NCI-H1105 (cell line): ENCODE measurements around the gene HOXD10.
A peak's percentile ranks its signal among the peaks of the same experiment; 100 is the strongest.

Experiments used
- DNase-seq: peaks from one replicate; lab custom pipeline; 2025; lab: John Stamatoyannopoulos, UW

The HOXD10 gene

DNA sequence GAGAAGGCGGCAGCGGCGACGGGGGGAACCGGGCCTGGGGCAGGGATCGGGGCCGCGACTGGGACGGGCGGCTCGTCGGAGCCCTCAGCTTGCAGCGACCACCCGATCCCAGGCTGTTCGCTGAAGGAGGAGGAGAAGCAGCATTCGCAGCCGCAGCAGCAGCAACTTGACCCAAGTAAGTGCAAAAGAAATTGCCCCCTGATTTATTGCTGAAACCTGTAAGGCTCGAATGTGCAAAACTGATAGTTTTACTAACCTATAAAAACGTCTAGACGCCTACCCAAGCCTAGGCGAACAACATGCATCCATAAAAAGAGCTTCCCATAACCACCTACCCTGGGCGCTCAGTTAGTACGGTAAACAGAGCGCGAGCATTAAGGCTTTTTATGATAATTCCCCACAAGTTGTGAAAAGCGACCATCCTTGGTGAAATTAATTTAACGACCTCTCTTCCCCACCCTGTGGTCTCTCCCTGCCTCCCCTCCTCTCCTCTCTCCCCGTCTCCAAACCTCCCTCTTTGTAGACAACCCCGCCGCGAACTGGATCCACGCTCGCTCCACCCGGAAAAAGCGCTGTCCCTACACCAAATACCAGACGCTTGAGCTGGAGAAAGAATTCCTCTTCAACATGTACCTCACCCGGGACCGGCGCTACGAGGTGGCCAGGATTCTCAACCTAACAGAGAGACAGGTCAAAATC, 7.0 kb downstream of the HOXD10 start:
- no peak for DNase-seq

- DNase-seq = no peak
Measured at GRCh38 chr2:176124110-176124946, 7.8 kb downstream of the HOXD10 start.

- DNase-seq = no peak
Measured at GRCh38 chr2:176124947-176125771, 8.6 kb downstream of the HOXD10 start.

GRCh38 chr2:176125772-176126054, 9.1 kb downstream of the HOXD10 start:
- DNase-seq = no peak

- peak; percentile 62 for DNase-seq
Measured at GRCh38 chr2:176126929-176127773, 10.6 kb downstream of the HOXD10 start.

DNA sequence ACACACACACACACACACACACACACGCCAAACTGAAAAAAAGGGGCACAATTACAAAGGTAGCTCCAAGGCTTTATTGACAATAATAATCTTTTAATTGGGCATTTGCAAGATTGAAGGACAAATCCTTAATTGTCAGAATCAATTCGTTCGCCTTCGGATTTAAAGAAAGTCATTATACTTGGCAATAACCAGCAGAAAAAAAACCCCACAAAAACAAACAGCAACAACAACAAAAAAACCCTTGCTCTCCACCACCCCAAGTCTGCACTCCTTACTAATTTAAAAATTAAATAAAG, 11.1 kb downstream of the HOXD10 start:
- no peak for DNase-seq

GRCh38 chr2:176128172-176128981, 11.8 kb downstream of the HOXD10 start:
- DNase-seq = no peak

DNA sequence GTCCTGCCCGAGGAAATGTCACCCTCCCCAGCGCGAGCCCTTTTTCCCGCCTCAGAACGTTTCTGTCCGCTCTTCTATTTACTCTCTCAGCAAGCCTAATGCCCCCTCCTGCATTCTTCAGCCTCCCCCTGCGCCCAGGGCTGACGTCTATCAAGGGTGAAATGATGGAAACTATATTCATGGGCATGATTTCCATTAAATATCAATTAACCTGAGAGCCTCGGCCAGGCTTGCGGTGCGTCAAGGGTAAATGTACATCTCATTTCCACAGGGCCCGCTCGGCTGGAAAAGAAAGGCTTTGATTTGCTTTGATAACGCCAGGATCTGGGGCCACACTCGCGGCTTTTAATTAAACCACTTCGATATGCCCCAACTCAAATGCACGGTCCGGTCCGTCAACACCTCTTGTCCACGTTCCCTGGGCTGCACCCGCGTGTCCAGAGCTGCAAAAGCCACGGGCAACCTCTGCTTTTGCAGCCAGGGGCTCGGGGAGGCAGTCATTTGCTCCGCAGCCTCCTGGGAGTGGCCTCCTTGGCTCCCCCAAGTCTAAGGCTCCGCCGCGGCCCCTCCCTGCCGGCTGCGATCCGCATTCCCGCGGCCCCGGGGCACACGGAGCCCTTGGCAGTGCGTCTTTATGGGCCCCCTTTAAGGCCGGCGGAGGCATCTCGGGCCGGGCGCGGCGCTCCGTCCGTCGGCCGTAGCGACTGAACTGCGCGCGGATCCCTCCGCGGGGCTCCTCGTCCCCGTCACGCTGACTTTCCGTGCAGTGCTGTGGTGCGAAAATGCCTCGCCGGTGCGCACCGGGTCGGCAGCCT, 12.6 kb downstream of the HOXD10 start, which contains the start of gene HOXD8:
Gene HOXD8 (plus strand): TSS at position 724 of the 815 bp plus-strand sequence. CDS start 662 bp downstream, outside the sequence.
- peak; percentile 84 for DNase-seq

GRCh38 chr2:176129813-176130146, 13.2 kb downstream of the HOXD10 start:
- DNase-seq = no peak

DNA sequence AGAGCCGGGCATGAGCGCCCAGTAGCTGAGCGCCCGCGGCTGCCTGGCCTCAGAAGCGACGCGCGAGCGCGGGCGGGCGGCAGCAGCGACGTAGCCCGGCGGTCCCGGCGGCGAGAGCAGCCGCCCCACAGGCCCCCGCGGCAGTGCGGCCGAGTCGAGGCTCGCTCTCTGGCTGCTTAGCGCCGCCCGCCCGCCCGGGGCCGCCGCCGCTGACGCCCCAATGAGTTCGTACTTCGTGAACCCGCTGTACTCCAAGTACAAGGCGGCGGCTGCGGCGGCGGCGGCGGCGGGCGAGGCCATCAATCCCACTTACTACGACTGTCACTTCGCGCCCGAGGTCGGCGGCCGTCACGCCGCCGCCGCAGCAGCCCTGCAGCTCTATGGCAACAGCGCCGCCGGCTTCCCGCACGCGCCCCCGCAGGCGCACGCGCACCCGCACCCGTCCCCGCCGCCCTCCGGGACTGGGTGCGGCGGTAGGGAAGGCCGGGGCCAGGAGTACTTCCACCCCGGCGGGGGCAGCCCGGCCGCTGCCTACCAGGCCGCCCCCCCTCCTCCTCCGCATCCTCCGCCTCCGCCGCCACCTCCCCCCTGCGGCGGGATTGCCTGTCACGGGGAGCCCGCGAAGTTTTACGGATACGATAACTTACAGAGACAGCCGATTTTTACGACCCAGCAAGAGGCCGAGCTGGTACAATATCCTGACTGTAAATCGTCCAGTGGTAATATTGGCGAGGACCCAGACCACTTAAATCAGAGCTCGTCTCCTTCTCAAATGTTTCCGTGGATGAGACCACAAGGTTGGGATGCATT, 13.8 kb downstream of the HOXD10 start:
- no peak for DNase-seq

GRCh38 chr2:176130957-176131847, 14.6 kb downstream of the HOXD10 start:
- no peak for DNase-seq

DNA sequence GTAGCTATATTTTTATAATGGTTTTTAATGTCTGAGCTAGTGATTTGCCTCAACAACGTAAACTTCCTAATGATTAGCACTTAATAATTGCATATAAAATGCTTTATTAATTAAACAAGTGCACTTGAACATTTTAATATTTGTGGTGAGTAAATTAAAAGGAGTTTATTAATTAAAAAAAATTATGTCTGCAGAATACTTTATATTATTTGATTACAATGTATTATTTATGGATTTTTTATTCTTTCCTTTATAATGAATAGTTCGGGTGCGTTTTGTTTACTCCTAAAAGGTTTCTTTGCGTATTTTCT, 15.2 kb downstream of the HOXD10 start:
- no peak for DNase-seq

GRCh38 chr2:176132205-176133171, 15.9 kb downstream of the HOXD10 start:
- DNase-seq = no peak

GRCh38 chr2:176133389-176133788, 16.8 kb downstream of the HOXD10 start:
- DNase-seq = no peak

- DNase-seq = no peak
Measured at GRCh38 chr2:176134035-176134434, 17.5 kb downstream of the HOXD10 start.

- DNase-seq = no peak
Measured at GRCh38 chr2:176135035-176135440, 18.5 kb downstream of the HOXD10 start.
